Neural progenitor cell (in vitro differentiated cells): ENCODE results near the gene CACNA1C.

Experiments
- CTCF ChIP-seq: fragments of 200-600 bp; sonication (generic); IDR thresholded peaks from 2 replicates; pipeline ENCODE4 v1.5.1; 2017; ENCODE audit warnings: antibody characterized with exemption, mild to moderate bottlenecking
- EZH2 ChIP-seq: fragments of 200-600 bp; sonication (generic); IDR thresholded peaks from 2 replicates; pipeline ENCODE4 v1.6.1; 2017; ENCODE audit warnings: antibody characterized with exemption, mild to moderate bottlenecking, moderate library complexity
- EZH2phosphoT487 ChIP-seq: fragments of 200-600 bp; sonication (generic); IDR thresholded peaks from 2 replicates; pipeline ENCODE4 v1.6.1; 2017; ENCODE audit warnings: antibody characterized with exemption

- TF ChIP-seq EZH2 = no peak
- TF ChIP-seq CTCF = no peak
- TF ChIP-seq EZH2phosphoT487 = no peak
Measured at GRCh38 chr12:2633176-2633824, 580.5 kb downstream of the CACNA1C start.
